Loucy (cell line): Measurements from ENCODE around the gene MTARC2.

Experiments
- CTCF ChIP-seq: fragments of 200-600 bp; sonication (generic); conservative IDR thresholded peaks from 2 replicates; pipeline ENCODE4 v1.5.1; 2014; ENCODE audit warnings: mild to moderate bottlenecking, antibody characterized with exemption, low read length
- EZH2phosphoT487 ChIP-seq: fragments of 200-600 bp; IDR thresholded peaks from 2 replicates; pipeline ENCODE4 v1.6.1; 2018; ENCODE audit warnings: antibody characterized with exemption, mild to moderate bottlenecking, moderate library complexity, borderline replicate concordance

GRCh38 chr1:220809704-220810103, 61.6 kb downstream of the MTARC2 start:
- TF ChIP-seq CTCF (no peak), EZH2phosphoT487 (no peak)
